Spleen (tissue), 11 donors: ENCODE results near the gene RSPH1. TPM values are rescaled to one million over a fixed set of nuclear protein-coding genes. Genes with fewer than 3 reads are reported as not detected.

Experiments used
- DNase-seq: peaks from one replicate; pipeline ENCODE4 v3.0.0-alpha.2; 2020
- H3K27ac ChIP-seq, 8 donors: fragments of 200-600 bp; sonication (generic) in 7 of 8; 1 replicate in 4 of 8; 2 replicates in 4 of 8; pipeline versions ENCODE4 v1.5.0 to v1.8.0; 2016 to 2021; ENCODE audit warnings: inconsistent platforms in 4 of 8, mild to moderate bottlenecking in 4 of 8, moderate library complexity in 1 of 8
- H3K27me3 ChIP-seq, 7 donors: fragments of 200-600 bp; sonication (generic) in 6 of 7; replicated peaks in 1 of 7; 1 replicate in 4 of 7; 2 replicates in 3 of 7; pipeline versions ENCODE4 v1.5.0 to v1.8.0; 2016 to 2021; ENCODE audit warnings: inconsistent platforms in 3 of 7, mild to moderate bottlenecking in 1 of 7
- H3K36me3 ChIP-seq, 6 donors: fragments of 200-600 bp; sonication (generic) in 5 of 6; 1 replicate in 4 of 6; 2 replicates in 2 of 6; pipeline versions ENCODE4 v1.5.0 to v1.8.0; 2016 to 2021; ENCODE audit warnings: inconsistent platforms in 2 of 6
- H3K4me1 ChIP-seq, 6 donors: fragments of 200-600 bp; sonication (generic) in 5 of 6; 1 replicate in 3 of 6; 2 replicates in 3 of 6; pipeline versions ENCODE4 v1.5.0 to v1.8.0; 2016 to 2021; ENCODE audit warnings: inconsistent platforms in 3 of 6
- H3K4me3 ChIP-seq, 8 donors: fragments of 200-600 bp; sonication (generic) in 7 of 8; 1 replicate in 4 of 8; 2 replicates in 4 of 8; pipeline versions ENCODE4 v1.5.0 to v1.8.0; 2016 to 2021; ENCODE audit warnings: inconsistent platforms in 4 of 8, mild to moderate bottlenecking in 4 of 8, moderate library complexity in 2 of 8
- H3K9me3 ChIP-seq, 8 donors: fragments of 200-600 bp; sonication (generic) in 7 of 8; 1 replicate in 4 of 8; 2 replicates in 4 of 8; pipeline versions ENCODE4 v1.5.0 to v1.8.0; 2016 to 2021; ENCODE audit warnings: inconsistent platforms in 4 of 8
- CTCF ChIP-seq, 11 experiments: fragments of 200-600 bp in 7 of 11; fragments of 450-650 bp in 4 of 11; sonication (generic) in 4 of 11; IDR thresholded peaks in 8 of 11; conservative IDR thresholded peaks in 3 of 11; 1 replicate in 7 of 11; 2 replicates in 4 of 11; pipeline versions ENCODE4 v1.4.0 to v1.8.0; 2016 to 2021; ENCODE audit warnings: antibody characterized with exemption in 11 of 11, inconsistent platforms in 4 of 11, mild to moderate bottlenecking in 1 of 11
- POLR2A ChIP-seq, 3 donors: fragments of 450-650 bp; IDR thresholded peaks; one replicate each; pipeline ENCODE4 v1.5.1; 2017; ENCODE audit warnings: antibody characterized with exemption in 3 of 3, mild to moderate bottlenecking in 1 of 3
- POLR2AphosphoS5 ChIP-seq, 3 donors: sonication (generic); formaldehyde crosslinking; IDR thresholded peaks; one replicate each; pipeline ENCODE4 v1.5.1; 2017; ENCODE audit warnings: antibody characterized with exemption in 3 of 3
- WGBS, 5 donors: extraction: QIAGEN DNeasy Blood & Tissue Kit in 3 of 5; methylation state at CpG; one replicate each; pipeline versions ENCODE4 v1.1.5 to v1.1.7; 2013 to 2018; 5-methylcytosine and 5-hydroxymethylcytosine counted together
- intact Hi-C: fragments of 100-400 bp; cut with DNase I; formaldehyde crosslinking; loops from one replicate; pipeline ENCODE4 v1.15.0; 2023; ENCODE audit warnings: low total_unique reads
- polyA plus RNA-seq, 3 donors: library from polyadenylated mRNA; stranded (reverse); fragments of 200-250 nt; gene quantifications; one replicate each; pipeline ENCODE4 v1.2.1, GENCODE V29; 2013
- total RNA-seq, 7 donors: library from RNA; depleted of rRNA in 3 of 7; stranded (reverse); fragments of >200 nt in 3 of 7; fragmentation: NEBNext Ultra II Directional in 4 of 7; extraction: Animal tissue kit (Norgen Biotek cat#: 25700) in 4 of 7; gene quantifications; one replicate each; pipeline versions ENCODE4 v1.1.0 to v1.2.1, GENCODE V29; 2016 to 2021
- donor health status: healthy with polysubstance abuse.
- donor health status: DM: no; HTN: no; CAD: no; lungs with moderate emphysema.
- donor health status: DM: no; HTN: no; CAD: no.
- donor health status: Bipolar disorder and iron deficiency.
- donor health status: healthy.
- donor health status: DM: no; HTN: no; CAD: no.
- donor health status: DM: yes; HTN: yes; CAD: no.

RSPH1 gene
- total and polyA plus RNA-seq, 10 donors: 0.10 to 0.35 (median 0.26) TPM; not detected in 5

GRCh38 chr21:42495765-42496119 is 282 bp downstream of the RSPH1 start:
- DNase-seq: no peak
- TF ChIP-seq POLR2A (IDR thresholded peaks at IDR 0.05) (no peak), POLR2AphosphoS5 (IDR thresholded peaks at IDR 0.05) (no peak), CTCF (IDR thresholded peaks at IDR 0.05 in 8 of 11, conservative IDR thresholded peaks at IDR 0.05 in 3 of 11) (no peak)
- Histone ChIP-seq H3K4me1 (peaks cover 7 to 25% (median 16%) of the 10 kb centered on the region in 6 donors), H3K27me3 (peaks cover 0 to 9% (median 0%) of the 10 kb centered on the region in 7 donors), H3K36me3 (no peaks in the 10 kb centered on the region), H3K4me3 (peak overlapping the region; percentile 38 to 76 (median 62)), H3K27ac (peak overlapping the region in 4 of 8 donors; percentile 10 to 85 (median 82)), H3K9me3 (no peaks in the 10 kb centered on the region)
- intact Hi-C loops: no loop called here
- 3 to 6% (median 4%) methylated on average over 16 to 18 of the region's 18 CpGs for WGBS, 5 donors

- no peak for DNase-seq
- Histone ChIP-seq H3K36me3 (no peaks in the 10 kb centered on the region), H3K4me1 (peaks cover 7 to 25% (median 16%) of the 10 kb centered on the region in 6 donors), H3K27ac (no peak overlapping the region), H3K4me3 (peak overlapping the region in 1 of 8 donors; percentile 73), H3K9me3 (no peaks in the 10 kb centered on the region), H3K27me3 (peaks cover 0 to 9% (median 0%) of the 10 kb centered on the region in 7 donors)
- 93 to 97% (median 95%) methylated on average over 5 of the region's 5 CpGs for WGBS, 5 donors
- intact Hi-C loops: no loop called here
- TF ChIP-seq CTCF (IDR thresholded peaks at IDR 0.05 in 8 of 11, conservative IDR thresholded peaks at IDR 0.05 in 3 of 11): no peak
- no peak for TF ChIP-seq POLR2AphosphoS5 (IDR thresholded peaks at IDR 0.05)
These were observed 997 bp downstream of the RSPH1 start for GRCh38 chr21:42495027-42495426.

GRCh38 chr21:42493109-42494060 is 2.6 kb downstream of the RSPH1 start:
- Histone ChIP-seq H3K27me3 (peaks cover 0 to 17% (median 0%) of the 10 kb centered on the region in 7 donors), H3K4me1 (peaks cover 7 to 25% (median 16%) of the 10 kb centered on the region in 6 donors), H3K4me3 (no peak overlapping the region), H3K9me3 (no peaks in the 10 kb centered on the region), H3K36me3 (no peaks in the 10 kb centered on the region), H3K27ac (no peak overlapping the region)
- TF ChIP-seq POLR2AphosphoS5 (IDR thresholded peaks at IDR 0.05) (no peak), POLR2A (IDR thresholded peaks at IDR 0.05) (no peak), CTCF (IDR thresholded peaks at IDR 0.05 in 8 of 11, conservative IDR thresholded peaks at IDR 0.05 in 3 of 11) (no peak)
- WGBS, 5 donors: 87 to 93% (median 92%) methylated on average over 13 of the region's 13 CpGs
- intact Hi-C loops: no loop called here
- DNase-seq: no peak

- WGBS, 5 donors: 23 to 43% (median 30%) methylated on average over 8 of the region's 8 CpGs
- no peak for DNase-seq
- H3K27me3 ChIP-seq: peaks cover 0 to 22% (median 0%) of the 10 kb centered on the region in 7 donors
- peaks cover 6 to 24% (median 15%) of the 10 kb centered on the region in 6 donors for H3K4me1 ChIP-seq
- H3K36me3 ChIP-seq: no peaks in the 10 kb centered on the region
- no peak overlapping the region for H3K27ac ChIP-seq
- no peak overlapping the region for H3K4me3 ChIP-seq
- TF ChIP-seq CTCF (IDR thresholded peaks at IDR 0.05 in 8 of 11, conservative IDR thresholded peaks at IDR 0.05 in 3 of 11) (no peak), POLR2AphosphoS5 (IDR thresholded peaks at IDR 0.05) (no peak), POLR2A (IDR thresholded peaks at IDR 0.05) (no peak)
- intact Hi-C loops: no loop called here
- H3K9me3 ChIP-seq: no peaks in the 10 kb centered on the region
These were observed 3.8 kb downstream of the RSPH1 start for GRCh38 chr21:42492201-42492600.
